Activated naive CD4-positive, alpha-beta T cell treated with anti-CD3 and anti-CD28 coated beads, Interleukin-2, amount 50 U/mL, for 16 hours (primary cell): ENCODE data around the gene HNRNPA0.
A peak's percentile ranks its signal among the peaks of the same experiment; 100 is the strongest.
"Not testable (repeated sequence)": the region's sequence is repeated elsewhere in the genome, so short reads cannot be mapped to it uniquely, and the experiment has no call there.

Experiments used
- DNase-seq: peaks from one replicate; pipeline ENCODE4 v3.0.0-alpha.2; 2020

Gene HNRNPA0

GRCh38 chr5:137754188-137754960 lies at the start of gene HNRNPA0:
Gene HNRNPA0, minus strand, starts transcription at chr5:137754363. Its CDS starts 297 bp downstream, at chr5:137754066.
- peak; percentile 98 for DNase-seq

GRCh38 chr5:137802282-137803210 lies 48.4 kb upstream of the HNRNPA0 start:
- no peak for DNase-seq

DNA sequence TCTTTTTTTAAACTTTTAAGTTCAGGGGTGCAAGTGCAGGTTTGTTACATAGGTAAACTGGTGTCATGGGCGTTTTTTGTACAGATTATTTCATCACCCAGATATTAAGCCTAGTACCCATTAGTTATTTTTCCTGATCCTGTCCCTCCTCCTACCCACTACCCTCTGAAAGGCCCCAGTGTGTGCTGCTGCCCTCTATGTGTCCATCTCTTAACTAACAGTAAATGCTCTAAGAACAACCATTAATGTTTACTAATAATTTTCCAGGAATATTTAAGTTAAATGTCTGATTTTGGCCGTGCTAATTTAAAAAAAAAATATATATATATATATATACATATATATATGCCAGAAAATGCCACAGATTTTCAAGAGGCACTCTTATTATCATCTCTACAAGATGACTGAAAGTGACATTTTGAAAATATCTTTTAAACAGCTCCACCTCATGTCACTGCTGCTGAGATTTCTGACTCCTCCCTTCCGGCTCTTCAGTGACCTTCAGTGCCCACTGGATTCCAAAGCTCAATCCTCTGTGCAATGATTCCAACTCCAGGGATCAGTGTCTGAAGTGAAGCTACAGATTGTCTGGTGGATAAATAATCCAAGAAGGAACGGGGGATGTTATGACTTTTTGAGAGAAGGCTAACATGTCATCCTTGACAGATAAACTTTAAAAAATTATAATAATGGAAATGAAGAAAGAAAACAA lies 46.7 kb upstream of the HNRNPA0 start:
- no peak for DNase-seq

DNA sequence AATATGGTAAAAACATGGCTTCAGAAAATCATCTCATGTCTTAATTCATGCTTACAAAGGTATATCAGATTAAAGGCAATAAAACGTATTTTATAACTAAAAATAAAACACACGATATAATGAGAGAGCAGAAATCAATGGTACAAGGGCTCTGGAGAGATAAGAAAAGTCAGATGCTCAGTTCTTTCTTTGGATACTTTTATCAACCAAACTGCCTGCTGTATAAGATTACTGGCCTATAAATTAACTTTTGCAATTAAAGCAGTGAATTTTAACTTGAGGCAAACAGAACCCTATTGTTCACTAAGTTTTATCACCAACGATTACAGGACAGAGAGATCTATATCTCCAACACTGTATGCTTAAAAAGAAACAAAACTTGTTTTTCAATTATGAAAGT lies 42.1 kb upstream of the HNRNPA0 start:
- DNase-seq: no peak

GRCh38 chr5:137794863-137795262 lies 40.7 kb upstream of the HNRNPA0 start:
- no peak for DNase-seq

- DNase-seq: no peak
Measured at GRCh38 chr5:137792303-137792702, 38.1 kb upstream of the HNRNPA0 start.

- no peak for DNase-seq
Measured at GRCh38 chr5:137791799-137792198, 37.6 kb upstream of the HNRNPA0 start.

DNA sequence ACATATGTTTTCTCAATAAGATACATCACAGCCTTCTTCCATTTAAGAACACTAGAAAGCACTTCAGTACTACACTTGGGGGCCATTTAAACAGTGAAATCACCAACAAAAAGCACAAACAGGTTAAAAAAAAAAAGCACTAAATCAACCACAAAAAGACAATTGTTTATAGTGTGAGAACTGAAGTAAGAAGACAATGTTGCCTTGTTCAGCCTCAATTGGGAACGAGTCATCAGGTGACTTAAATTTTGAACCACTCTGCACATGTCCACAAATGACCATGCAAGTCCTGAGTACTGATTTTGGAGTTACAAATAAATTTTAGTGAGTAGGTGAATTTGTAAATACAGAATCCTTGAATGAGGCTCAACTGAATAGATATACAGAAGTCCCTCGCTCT lies 37.2 kb upstream of the HNRNPA0 start:
- DNase-seq: no peak

GRCh38 chr5:137788560-137788959 lies 34.4 kb upstream of the HNRNPA0 start:
- DNase-seq: not testable (repeated sequence)

- no peak for DNase-seq
Measured at GRCh38 chr5:137782984-137783536, 28.9 kb upstream of the HNRNPA0 start.

- no peak for DNase-seq
Measured at GRCh38 chr5:137782055-137782454, 27.9 kb upstream of the HNRNPA0 start.

DNA sequence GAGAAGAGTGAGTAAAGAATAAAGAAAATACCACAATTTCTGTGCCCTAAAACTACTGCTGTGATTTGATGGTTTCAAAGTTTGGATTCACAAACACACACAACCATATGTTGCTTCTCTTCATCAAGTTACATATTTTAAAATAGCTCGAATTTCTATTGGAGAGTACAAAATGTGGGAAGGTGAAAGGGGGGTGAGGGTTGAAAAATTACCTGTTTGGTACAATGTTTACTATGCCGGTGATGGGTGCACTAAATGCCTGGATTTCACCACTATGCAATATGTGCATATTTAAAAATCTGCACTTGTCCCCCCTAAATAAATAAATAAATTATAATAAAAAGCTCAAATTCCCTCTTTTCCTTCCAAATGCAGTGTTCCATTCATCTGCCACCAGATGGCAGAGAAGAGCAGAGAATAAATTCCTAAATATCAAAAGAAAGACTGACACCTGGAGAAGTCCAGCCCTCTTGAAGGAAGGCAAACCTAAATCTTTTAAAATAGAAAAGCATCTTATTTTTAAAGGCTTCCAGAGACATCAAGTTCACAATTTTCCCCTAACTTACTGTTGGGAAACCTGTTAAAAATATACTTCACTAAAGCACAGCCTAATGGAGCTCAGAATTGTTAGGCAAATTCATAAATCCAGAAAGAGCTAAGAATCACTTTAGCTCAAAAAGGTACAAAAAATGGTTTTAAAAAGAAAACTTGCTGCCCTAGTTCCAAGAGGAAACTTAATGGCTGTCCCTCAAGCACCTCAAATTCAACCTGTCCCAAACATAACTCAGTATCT lies 24.8 kb upstream of the HNRNPA0 start:
- no peak for DNase-seq

GRCh38 chr5:137767937-137768336 lies 13.8 kb upstream of the HNRNPA0 start:
- DNase-seq: not testable (repeated sequence)

DNA sequence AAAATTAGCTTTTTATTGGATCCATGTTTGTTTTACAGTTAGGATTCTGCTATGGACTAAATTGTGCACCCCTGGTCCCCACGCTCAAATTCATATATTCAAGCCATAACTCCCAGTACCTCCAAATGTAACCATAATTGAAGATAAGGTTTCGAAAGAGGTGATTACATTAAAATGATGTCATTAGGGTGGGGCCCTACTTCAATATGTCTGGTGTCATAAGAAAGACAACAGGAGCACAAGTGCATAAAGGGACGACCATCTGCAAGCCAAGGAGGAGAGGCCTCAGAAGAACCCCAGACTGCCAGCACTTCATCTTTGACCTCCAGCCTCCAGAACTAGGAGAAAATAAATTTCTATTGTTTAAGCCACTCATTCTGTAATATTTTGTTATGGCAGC lies 7.4 kb upstream of the HNRNPA0 start:
- DNase-seq: no peak

DNA sequence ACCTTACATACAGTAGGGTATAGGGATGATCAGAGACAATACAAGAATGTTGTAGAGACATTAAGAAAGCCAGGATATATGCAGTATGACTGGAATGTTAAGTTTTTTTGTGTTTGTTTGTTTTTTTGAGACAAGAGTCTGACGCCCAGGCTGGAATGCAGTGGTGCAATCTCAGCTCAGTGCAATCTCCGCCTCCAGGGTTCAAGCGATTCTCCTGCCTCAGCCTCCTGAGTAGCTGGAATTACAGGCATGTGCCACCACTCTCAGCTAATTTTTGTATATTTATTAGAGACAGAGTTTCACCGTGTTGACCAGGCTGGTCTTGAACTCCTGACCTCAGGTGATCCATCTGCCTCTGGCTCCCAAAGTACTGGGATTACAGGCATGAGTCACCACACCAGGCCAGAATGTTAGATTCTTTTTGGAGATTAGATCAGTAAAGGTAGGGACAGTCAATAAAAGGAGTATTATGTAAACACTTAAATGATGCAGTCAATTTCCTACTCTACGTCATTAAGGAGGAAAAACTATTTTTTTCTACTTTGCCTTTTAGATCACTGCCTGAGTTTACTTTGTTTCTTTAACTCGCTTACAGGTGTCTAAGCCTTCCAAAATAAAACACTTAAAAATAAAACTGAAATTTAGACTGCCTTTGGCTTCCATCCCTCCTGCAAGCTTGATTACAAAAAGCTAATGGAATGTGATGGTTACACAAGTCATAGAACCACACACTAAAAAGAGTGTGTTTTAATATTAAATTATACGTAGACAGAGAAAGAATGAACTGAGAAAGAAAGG lies 6.8 kb upstream of the HNRNPA0 start:
- DNase-seq: no peak

DNA sequence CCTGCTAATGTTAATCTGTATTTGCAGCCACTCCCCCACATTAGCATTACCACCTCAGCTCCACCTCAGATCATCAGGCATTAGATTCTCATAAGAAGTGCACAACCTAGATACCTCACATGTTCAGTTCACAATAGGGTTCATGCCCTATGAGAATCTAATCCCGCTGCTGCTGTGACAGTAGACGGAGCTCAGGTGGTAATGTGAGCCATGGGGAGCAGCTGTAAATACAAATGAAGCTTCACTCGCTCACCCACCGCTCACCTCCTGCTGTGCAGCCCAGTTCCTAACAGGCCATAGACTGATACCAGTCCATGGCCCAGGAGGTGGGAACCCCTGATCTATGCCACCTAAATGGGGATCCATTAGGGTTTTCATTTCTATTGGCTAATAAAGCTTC lies 6.1 kb upstream of the HNRNPA0 start:
- DNase-seq: no peak

GRCh38 chr5:137758715-137759306 lies 4.6 kb upstream of the HNRNPA0 start:
- no peak for DNase-seq

DNA sequence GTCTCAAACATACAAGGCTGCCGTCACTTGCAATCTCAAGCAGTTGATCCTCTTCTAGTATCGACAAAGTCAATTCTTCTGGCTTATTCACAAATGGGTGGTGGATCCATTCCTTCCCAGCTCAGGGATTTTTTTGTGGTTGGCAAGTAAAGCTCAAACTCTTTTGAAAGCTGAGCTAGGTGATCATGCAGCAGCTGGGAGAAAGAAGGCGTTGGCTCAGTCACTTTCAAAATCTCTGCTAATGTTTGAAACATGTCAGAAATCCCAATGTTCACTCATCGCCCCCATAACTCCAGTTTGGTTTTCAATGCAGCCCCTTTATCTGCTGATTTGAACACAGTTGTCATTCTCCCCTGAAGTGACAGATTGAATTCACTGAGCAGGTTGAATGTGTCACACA lies 4.0 kb upstream of the HNRNPA0 start:
- no peak for DNase-seq

DNA sequence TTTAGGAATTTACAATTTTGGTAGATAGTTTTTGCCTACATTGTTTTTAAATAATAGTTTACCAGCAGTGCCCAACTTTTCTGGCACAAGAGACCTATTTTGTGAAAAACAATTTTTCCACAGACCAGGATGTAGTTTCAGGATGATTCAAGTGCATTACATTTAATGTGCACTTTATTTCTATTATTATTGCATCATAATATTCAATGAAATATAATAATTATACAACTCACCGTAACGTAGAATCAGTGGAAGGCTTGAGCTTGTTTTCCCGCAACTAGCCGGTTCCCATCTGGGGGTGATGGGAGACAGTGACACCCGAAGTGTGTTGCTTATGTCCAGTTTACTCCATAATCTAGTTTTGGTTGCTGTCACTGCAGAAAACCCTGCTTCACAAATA lies 3.5 kb upstream of the HNRNPA0 start:
- no peak for DNase-seq

DNA sequence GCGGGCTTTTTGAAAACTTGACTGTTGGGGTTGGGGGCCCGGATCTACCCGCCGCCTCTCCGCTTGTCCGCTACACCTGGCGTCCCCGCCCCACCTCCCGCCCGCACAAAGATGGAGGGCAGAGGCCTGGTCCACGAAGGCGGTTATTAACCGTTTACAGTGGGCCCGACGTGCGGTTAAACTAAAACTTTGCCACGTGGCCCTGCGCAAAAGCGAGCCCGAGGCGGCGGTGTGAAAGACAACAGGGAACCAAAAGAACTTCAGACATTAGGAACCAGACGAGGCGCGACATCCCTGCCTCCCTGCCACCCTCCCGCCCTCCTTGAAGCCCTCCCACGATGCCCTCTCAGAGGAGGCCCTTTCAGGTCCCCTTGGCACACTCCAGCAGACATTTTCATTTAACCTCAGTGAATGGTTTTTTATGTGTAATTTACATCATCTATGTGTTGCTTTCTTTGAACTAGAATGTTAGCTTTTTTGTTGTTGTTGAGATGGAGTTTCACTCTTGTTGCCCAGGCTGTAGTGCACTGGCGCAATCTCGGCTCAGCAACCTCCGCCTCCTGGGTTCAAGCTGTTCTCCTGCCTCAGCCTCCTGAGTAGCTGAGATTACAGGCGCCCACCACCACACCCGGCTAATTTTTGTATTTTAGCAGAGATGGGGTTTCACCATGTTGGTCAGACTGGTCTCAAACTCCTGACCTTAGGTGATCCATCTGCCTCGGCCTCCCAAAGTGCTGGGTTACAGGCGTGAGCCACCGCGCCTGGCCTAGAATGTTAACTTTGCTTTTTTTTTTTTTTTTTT lies 999 bp upstream of the HNRNPA0 start:
- no peak for DNase-seq
